AG04449 (cell line): Measurements from ENCODE around the gene MEMO1.

Source experiments
- CTCF ChIA-PET: fragments of 350-600 bp; formaldehyde crosslinking; extraction: SDS; loops from one replicate; lab custom pipeline; 2021; ENCODE audit warnings: antibody characterized with exemption; lab: Yijun Ruan, JAX
- POLR2A ChIA-PET: fragments of 400-600, 350-600 bp; formaldehyde crosslinking; extraction: SDS; loops from one replicate; lab custom pipeline; 2020; ENCODE audit warnings: antibody characterized with exemption, inconsistent platforms; lab: Yijun Ruan, JAX
- DNase-seq: peaks from one replicate; pipeline ENCODE4 v3.0.0-alpha.2; 2010; ENCODE audit warnings: low read depth, low spot score
- H3K4me3 ChIP-seq: 2 replicates; pipeline ENCODE4 v1.5.1; 2011; ENCODE audit warnings: low read depth, mild to moderate bottlenecking, control low read depth, low read length
- CTCF ChIP-seq: IDR thresholded peaks from one replicate; pipeline ENCODE4 v1.5.1; 2011; ENCODE audit warnings: mild to moderate bottlenecking, moderate library complexity, low read length, control low read depth, inconsistent platforms; ENCODE audit not compliant: insufficient read depth; ENCODE audit errors: missing control alignments

The MEMO1 gene

DNA sequence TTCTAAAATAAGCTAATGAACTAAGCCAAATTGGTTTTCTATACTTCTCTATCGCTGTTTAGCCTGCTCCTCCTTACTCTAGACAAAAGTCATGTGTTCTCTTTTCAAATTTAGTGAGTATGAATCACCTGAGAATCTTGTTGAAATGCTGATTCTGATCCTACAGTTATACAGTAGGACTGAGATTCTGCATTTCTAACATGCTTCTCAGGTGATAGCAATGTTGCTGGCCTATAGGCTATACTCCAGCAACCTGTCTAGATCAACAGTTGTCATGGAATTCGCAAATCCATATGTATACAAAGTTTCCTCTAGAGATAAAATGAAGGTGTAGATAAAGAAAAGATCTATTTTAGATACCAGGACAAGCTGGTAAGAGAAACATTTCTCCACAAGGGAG, 62.9 kb downstream of the MEMO1 start:
- POLR2A ChIA-PET = no interaction called here
- CTCF ChIA-PET = interaction anchor here (1.2 kb wide), 1 partner anchor 11 kb away, joined by 3 read pairs; no protein-coding TSS in a partner anchor

GRCh38 chr2:31946838-31947237, 64.0 kb downstream of the MEMO1 start:
- ChIA-PET CTCF (no interaction called here), POLR2A (no interaction called here)
- no peak overlapping the region for H3K4me3 ChIP-seq
- no peak for DNase-seq
- TF ChIP-seq CTCF = no peak

More for the DNA sequence above, 62.9 kb downstream of the MEMO1 start:
- TF ChIP-seq CTCF = no peak
- DNase-seq = no peak
- H3K4me3 ChIP-seq = no peak overlapping the region

GRCh38 chr2:31945572-31945935, 65.3 kb downstream of the MEMO1 start:
- POLR2A ChIA-PET = no interaction called here
- DNase-seq = no peak
- no peak for TF ChIP-seq CTCF
- no peak overlapping the region for H3K4me3 ChIP-seq
- CTCF ChIA-PET = no interaction called here

- ChIA-PET CTCF (no interaction called here), POLR2A (no interaction called here)
- H3K4me3 ChIP-seq = no peak overlapping the region
- no peak for DNase-seq
- TF ChIP-seq CTCF = no peak
Observed at GRCh38 chr2:31944828-31945571, 65.8 kb downstream of the MEMO1 start.

- ChIA-PET POLR2A (no interaction called here), CTCF (no interaction called here)
- no peak overlapping the region for H3K4me3 ChIP-seq
- no peak for TF ChIP-seq CTCF
- no peak for DNase-seq
Observed at GRCh38 chr2:31943636-31944225, 67.1 kb downstream of the MEMO1 start.

DNA sequence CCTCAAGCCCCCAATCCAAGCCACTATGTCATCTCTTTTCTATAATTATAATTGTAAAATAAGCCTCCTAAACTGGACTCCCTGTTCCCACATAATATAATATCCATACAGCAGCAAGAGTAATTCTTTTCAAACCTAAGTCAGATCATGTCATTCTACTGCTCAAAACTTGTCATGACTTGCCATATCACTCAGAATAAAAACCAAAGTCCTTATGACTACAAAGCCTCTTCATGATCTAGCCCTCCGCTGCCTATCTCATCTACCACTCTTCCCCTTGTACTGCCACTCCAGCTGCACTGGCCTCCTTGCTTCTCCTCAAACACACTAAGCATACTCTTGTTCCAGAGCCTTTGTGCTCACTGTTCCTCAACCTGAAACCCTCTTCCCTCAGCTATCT, 69.9 kb downstream of the MEMO1 start:
- no peak for DNase-seq
- TF ChIP-seq CTCF = no peak
- H3K4me3 ChIP-seq = no peak overlapping the region
- CTCF ChIA-PET = no interaction called here
- POLR2A ChIA-PET = no interaction called here
